A204.1 (cell line): ENCODE data around the gene ZNF285.
"Not testable (repeated sequence)": the region's sequence is repeated elsewhere in the genome, so short reads cannot be mapped to it uniquely, and the experiment has no call there.

Source experiments
- FAIRE-seq: peaks from 2 replicates; lab custom pipeline; 2012; peaks lifted over from hg19 to GRCh38; lab: Jason Lieb, UNC

Gene ZNF285

DNA sequence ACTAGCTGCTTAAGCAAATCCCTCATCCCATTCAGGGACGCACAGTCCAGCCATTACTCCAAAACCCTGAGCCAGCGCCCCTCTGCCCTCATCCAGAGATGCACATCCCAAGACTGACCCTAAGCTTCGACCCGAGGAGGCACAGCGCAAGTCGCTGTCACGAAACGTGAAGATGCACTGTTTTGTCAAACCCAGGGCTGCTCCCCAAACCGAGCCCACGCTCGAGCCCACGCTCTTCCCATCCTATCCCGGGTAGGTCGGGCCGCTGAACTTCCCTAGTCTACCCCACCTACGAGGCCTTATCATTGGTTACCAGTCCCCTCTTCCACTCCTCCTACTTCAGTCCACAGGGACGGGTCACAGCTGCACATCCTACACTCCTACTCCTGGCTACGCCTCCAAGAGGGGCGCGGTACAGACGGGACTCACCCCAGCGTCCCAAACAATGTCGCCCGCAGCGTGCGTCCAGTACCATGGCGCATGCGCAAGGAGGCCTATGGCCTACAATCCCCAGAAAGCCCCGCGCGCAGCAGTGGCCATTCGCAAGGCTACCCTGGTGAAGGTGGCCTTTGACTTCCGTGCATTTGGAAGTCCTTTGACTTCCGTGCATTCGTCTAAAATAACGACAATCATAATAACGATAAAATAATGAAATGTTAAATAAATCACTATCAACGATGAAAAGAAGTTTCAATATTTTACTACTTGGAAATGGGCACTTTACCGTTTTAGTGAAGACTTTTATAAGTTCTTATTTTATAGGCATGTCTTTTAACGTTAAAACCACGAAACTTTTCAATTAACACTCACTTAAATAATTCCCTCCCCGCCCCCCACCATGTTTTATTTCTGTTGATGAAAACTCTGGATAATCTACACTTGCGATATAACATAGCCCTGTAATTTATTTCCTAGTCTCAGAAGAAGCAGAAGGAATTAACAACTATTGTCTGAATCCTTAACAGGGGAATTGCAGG lies at the start of gene ZNF285:
TSS of gene ZNF285 (minus strand) at position 470 of the 977 bp plus-strand sequence. CDS start 4,395 bp downstream, outside the sequence.
- peak; percentile 99 for FAIRE-seq

DNA sequence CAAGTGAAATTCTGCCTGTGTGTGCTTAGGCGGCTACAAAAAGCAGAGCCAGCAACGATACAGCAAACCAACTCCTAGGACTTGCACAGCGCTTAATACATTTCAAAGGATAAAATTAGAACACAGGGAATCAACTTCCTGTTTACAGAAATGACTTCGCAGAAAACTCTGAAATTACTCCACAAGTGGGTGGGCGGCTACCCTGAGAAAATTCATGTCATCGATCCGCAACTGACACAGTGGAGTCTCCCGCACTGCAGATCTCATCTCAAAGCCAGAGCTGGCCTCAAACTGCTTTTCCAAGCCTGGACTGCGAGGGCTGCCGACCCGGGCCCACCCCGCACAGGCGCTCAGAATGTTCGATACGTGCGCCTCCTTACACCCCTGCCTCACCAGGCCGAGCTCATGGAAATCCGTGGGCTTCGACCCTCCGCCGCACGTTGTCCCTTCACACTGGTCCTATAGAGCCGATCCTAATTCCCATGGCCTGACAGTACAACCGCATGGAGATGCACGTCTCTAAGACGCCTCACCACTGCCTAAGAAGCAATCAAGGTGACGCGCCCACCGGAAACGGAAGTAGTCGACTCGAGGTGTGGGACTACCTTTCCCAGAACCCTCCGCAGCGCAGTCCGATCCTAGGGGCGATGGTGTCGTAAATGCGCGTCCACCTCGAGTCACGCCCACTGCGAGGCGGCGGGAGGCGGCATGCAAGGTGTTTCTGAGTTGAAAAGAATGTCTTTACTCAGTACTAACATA lies 46.7 kb upstream of the ZNF285 start, which contains the start of gene ZNF229:
TSS of gene ZNF229 (minus strand) at position 557 of the 759 bp plus-strand sequence. CDS start 5,625 bp downstream, outside the sequence.
- FAIRE-seq: peak; percentile 92

DNA sequence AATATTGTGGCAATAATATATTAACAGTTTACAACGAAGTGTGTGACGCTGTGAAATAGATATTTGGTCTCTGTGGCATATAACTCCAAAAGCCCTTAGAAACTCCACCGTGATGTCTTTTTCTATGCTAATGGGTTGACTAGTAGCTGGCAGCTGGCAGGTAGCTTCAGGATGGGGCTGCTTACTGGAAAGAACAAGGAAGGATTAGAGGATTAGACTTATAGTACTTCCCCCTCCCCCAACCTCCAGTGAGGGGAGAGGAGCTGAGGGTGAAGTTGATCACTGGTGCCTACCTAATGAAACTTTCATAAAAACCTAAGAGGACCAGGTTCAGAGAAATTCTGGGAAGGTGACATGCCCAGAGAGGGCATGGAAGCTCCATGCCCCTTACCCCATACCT lies 37.0 kb upstream of the ZNF285 start:
- no peak for FAIRE-seq

DNA sequence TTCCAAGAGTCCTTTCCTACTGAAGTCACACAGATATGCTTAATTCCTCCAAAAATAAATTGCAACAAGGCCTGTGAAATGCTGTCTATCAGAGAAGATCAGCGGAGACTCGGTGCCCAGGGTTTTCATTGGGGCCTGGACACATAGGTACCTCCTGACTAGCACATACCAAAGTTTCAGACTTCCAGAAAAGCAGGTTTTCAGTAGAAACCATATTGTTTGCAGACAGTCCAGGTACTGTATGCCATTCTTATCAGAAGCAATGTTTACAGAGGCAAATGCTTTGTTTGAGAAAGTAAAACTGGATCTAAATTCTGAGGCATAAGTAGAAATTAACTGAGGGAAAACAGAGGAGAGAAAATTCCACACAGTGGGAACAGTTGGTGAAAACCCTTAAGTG lies 34.0 kb upstream of the ZNF285 start:
- FAIRE-seq: no peak

DNA sequence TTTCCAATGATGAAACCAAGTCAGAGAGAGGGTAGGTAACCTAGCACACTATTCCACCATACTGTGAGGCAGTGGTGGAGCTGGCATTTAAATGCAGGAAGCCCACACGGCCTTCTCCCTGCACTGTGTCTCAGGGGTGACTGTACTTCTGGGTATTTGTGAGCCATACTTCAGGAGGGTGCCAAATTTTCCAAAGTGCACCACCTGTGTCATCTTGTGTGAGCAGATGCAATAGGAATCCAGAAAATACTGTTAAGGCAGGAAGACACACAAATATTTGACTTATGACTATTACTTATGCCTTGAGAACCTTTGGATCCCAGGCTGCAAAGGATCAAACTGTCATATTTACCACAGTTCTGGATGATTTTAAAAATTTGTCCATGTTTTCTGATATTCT lies 29.5 kb upstream of the ZNF285 start:
- no peak for FAIRE-seq

DNA sequence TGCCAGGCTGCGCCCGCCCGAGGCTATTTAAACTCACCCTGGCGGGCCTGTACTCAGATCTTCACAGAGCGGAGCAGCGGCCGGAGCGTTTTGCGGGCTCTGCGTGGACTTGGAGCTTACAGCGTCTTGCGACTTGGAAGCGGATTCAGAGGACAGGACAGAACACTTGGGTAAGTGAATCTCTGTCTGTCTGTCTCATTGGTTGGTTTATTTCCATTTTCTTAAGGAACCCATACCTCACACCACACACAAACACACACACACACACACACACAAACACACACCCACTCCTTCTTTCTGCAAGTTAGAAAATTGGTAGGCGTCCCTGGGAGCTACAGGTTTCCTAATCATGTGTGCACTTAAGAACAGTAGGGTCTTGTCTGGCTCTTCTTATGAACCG lies 14.1 kb upstream of the ZNF285 start:
- FAIRE-seq: not testable (repeated sequence)

DNA sequence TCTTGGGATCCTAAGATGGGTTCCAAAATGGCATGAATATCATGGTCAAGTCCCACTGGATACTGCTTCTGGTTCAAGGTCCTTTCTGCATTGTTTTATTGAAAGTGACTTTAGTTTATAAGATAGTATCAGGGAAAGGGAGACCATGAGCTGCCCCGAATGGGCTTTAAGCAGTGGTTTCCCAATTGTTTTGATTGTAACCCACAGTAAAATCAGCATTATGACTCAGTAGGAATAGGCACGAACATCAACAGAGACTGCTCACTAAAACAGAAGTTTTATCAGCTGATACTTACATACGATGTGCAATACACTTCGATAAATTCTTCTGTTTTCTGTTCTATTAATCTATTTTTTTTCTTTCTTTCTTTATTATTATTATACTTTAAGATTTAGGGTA lies 12.1 kb downstream of the ZNF285 start:
- FAIRE-seq: not testable (repeated sequence)

DNA sequence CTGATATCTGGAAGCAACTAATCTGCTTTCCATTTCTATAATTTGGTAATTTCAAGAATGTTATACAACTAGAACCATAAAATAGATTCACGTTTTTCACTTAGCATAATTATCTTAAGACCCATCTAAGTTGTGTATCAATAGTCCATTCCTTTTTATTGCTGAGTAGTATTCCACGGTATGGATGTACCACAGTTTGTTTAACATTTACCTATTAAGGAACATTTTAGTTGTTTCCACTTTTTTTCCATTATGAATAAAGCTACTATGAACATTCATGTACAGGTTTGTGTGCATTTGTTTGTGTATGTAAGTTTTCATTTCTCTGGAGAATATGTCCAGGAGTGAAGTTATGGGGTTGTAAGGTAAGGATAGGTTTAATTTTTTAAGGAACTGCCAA lies 26.6 kb downstream of the ZNF285 start:
- no peak for FAIRE-seq

DNA sequence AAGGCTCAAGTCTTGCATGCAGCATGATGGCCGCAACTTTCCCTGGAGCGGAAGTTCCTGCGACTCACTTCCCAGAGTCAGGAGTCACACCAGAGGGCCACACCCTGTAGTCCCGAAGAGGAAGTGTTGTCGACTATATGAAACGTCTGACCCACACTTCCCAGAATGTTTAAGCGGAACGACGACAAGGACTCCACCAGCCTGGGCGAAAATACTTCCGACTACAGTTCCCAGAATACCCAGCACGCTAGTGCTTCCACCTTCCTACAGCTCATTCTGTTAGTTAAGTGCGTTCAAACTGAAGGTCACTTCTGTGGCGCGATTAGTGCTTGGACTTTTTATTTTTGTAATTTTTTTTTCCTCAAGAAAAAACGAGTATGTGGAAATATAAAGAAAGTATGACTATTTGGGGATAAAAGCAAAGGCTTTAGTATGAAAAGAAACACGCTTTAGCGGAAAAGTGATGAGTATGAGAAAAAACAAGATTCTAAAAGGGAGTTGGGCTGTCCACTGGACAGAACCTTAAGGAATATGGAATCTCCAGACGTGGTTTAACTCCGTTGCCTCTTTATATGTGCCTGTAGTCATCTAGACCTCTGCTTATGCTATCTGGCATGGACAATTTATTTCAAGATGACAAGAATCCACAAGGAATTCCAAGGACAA lies 29.5 kb downstream of the ZNF285 start:
- no peak for FAIRE-seq

DNA sequence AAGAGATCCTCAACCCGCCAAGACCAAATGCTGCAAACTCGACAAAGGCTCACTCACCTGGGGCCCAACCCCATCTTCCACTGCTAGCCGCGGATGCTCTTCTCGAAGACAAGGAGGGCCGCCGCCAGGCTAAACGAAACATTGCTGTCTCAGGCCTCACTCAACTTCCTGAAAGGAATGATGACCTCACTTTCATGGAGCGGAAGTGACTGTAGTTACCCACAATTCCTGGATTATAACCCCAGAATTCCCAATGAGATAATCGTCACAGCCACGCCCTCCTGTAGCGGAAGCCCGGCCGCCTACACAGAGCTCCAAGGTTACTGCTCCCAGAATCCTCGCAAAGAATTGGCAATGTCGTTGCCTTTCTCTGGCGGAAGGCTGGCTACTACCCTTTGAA lies 34.4 kb downstream of the ZNF285 start:
- FAIRE-seq: no peak

DNA sequence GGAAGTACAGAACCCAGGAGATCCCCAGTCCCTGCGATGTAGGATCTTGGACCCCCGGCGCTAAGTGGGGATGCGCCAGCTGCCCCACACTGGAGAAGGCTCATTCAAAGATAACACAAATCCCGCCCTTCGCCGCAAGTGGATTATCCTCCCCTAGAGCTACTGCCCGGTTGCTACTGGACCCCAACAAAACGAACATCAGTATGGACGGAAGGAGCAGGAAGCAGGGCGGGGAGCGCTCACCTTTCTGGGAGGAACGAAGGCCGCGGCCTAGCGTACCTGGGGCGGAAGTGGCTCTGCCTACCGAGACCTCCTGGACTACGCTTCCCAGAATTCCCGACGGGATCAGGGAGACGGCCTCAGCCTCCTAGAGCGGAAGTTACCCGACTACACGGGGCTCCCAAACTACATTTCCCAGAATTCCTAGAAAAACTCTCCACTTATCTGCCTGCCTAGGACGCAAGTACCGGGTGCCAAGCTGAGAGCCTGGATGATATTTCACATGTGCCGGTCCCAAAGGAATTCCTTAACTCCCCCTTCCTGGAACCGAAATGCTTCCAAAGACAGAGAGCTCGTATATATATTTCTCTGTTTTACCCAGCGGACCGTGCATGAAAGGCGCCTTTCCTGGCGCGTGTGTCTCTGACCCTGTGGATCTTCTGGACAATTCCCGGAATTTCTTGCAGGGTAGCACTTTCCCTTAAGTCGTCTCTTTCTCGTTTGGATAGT lies 44.9 kb downstream of the ZNF285 start, which contains the start of gene ZNF112:
TSS of gene ZNF112 (minus strand) at position 298 of the 729 bp plus-strand sequence. CDS start 16,141 bp downstream, outside the sequence.
- peak; percentile 98 for FAIRE-seq

DNA sequence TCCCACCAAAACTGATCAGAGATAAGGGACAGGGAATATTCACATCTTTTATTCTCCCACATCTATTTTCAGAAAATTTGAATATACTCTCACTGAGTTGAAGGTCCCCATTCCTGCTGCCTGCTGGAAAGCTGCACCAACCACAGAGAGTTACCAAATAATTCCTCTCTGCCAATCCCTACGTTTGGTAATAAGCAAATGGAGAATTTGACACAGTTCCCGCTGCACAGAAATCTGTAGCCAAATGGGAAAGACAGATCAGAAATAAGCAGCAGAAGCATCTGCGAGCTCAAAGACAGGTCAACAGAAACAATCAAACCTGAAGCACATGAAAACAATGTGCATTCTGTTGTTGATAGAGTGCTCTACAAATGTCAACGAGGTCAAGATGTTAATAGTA lies 54.9 kb downstream of the ZNF285 start:
- no peak for FAIRE-seq

DNA sequence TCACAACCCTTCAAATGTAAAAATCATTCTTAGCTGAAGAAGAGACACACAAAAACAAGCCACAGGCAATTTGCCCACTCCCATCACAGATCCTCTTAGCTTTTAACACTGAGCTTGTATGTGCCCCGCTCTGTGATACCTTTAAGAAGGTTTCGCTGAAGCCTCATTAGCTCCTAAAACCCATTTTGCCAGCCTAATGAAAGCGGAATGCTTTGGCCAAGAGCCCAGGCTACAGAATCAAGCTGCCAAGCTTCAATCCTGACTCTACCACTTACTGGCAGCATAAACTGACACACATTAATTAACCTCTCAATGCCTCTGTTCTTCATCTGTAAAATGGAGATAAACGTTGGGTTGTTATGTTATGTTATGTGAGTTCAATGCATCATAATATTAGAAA lies 55.4 kb downstream of the ZNF285 start:
- no peak for FAIRE-seq

DNA sequence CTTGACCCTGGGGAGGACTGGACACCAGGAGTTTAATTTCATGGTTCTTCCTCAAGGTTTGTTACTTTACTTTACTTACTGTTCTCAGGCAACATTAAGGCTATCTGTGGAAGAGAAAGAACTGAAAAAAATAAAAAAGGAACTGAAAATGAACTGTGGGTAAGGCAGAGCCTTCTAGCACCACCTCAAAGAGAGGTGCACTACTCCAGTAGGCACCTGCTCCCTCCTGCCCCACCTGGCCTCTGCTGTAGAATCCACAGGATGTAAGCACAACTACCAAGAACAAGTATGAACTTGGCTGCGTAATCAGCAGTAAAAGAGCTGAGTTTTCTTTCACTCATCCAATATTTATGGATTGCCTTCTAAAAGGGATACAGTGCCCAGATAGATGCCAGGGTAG lies 57.2 kb downstream of the ZNF285 start:
- no peak for FAIRE-seq

DNA sequence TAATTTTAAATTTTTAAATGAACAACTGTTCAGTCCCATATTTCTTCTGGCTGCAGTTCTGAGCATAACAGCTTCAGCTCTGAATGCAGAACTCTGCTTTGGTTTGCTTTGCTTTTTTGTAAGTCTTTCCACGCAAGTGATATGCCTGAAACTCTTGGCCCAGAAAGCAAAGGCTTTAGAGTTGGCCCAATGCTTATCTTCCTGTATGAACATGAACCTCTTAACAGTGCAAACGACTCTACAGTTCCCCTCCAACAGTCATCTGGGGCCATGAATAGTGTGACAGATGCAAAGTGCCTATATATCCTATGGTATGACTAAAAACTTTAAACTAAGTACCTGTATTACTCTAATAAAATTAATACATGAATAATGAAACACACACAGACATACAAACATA lies 59.6 kb downstream of the ZNF285 start:
- no peak for FAIRE-seq

DNA sequence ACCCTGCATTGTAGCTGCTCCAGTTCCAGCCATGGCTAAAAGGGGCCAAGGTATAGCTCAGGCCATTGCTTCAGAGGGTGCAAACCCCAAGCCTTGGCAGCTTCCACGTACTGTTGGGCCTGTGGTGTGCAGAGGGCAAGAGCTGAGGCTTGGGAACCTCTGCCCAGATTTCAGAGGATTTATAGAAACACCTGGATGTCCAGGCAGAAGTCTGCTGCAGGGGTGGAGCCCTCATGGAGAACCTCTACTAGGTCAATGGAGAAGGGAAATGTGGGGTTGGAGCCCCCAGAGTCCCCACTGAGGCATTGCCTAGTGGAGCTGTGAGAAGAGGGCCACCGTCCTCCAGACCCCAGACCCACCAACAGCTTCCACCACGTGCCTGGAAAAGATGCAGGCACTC lies 66.8 kb downstream of the ZNF285 start:
- FAIRE-seq: not testable (repeated sequence)
